HG02981 (cell line): Measurements from ENCODE around the gene CEACAM4.
"Not testable (repeated sequence)": the region's sequence is repeated elsewhere in the genome, so short reads cannot be mapped to it uniquely, and the experiment has no call there.

Source experiments
- ATAC-seq: cut with Tn5 transposase; IDR thresholded peaks from one replicate; pipeline ENCODE4 v1.9.1; 2021; ENCODE audit warnings: mild to moderate bottlenecking, moderate library complexity; ENCODE audit not compliant: unreplicated experiment

CEACAM4 gene

GRCh38 chr19:41586064-41586463 lies 40.8 kb downstream of the CEACAM4 start:
- no peak for ATAC-seq

GRCh38 chr19:41584931-41585330 lies 41.9 kb downstream of the CEACAM4 start:
- ATAC-seq = no peak

DNA sequence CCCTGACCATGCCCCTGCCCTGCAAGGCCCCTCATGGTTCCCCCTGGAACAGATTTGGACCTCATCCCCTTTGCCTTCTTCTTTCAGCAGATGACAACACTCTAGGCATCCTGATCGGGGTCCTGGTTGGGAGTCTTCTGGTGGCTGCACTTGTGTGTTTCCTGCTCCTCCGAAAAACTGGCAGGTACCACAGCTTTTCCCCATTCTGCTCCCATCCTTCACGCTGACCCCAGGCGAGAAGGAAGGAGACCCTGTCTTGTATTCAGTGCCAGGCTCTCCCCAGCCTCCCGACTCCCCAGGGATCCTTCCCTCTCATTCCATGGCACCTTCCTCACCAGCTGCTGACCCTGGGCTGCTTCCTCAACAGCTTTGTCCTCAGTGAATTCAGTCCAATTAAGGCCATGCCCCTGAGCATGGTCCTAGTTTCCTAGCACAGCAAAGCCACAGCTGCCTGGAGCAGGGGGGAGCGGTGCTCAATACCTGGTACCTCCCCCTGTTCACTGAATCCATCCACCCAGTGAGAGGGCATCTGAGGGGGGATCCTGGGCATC lies 42.5 kb downstream of the CEACAM4 start:
- no peak for ATAC-seq

DNA sequence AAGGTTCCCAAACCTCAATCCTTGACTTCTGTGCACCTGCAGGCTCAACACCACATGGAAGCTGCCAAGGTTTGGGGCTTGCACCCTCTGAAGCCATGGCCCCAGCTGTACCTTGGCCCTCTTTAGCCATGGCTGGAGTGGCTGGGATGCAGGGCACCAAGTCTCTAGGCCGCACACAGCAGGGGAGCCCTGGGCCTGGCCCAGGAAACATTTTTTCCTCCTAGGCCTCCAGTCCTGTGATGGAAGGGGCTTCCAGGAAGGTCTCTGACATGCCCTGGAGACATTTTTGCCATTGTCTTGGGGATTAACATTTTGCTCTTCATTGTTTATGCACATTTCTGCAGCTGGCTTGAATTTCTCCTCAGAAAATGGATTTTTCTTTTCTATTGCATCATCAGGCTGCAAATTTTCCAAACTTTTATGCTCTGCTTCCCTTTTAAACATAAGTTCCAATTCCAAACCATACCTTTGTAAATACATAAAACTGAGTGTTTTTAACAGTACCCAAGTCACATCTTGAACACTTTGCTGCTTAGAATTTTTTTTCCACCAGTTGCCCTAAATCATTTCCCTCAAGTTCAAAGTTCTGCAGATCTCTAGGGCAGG lies 44.2 kb downstream of the CEACAM4 start:
- ATAC-seq = not testable (repeated sequence)

GRCh38 chr19:41581068-41581467 lies 45.8 kb downstream of the CEACAM4 start:
- not testable (repeated sequence) for ATAC-seq

DNA sequence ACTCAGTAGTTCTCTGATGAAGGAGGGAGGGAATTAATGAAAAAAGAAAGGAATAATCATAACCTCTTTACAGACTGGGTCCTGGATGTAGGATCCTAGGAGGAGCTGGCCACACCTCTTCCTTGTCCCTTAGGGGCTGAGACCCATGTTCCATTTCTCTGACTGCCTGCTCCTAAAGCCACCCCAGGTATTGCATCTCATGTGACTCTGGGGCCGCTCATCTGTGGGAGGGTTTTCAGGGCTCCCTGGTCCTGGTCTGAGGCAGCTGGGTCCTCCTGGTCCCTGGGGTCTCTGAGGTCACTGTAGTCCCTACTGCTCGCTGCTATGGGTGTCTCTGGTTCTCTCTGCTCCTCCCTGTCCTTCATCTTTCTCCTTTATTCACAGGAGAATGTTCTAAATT lies 48.0 kb downstream of the CEACAM4 start:
- no peak for ATAC-seq

DNA sequence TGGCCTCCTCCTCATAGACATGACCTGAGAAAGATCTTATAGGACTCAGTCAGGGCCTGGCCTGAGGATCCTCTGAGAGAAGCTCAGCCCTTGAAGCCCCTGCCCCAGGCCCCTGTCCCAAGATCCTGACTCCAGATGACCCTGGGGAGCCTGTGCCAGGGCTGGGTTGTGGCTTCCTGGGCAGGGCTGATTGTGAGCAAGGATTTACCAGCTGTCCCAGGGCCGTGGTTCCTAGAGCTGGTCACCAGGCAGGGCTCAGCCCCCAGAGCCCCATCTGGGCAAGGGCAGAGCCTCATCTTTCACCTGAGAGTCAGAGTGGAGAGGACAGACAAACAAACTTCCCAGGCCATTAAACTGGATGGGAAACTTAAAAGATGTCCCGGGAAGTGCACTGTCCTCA lies 49.0 kb downstream of the CEACAM4 start:
- ATAC-seq = no peak

- no peak for ATAC-seq
Measured at GRCh38 chr19:41577144-41577830, 49.6 kb downstream of the CEACAM4 start.

DNA sequence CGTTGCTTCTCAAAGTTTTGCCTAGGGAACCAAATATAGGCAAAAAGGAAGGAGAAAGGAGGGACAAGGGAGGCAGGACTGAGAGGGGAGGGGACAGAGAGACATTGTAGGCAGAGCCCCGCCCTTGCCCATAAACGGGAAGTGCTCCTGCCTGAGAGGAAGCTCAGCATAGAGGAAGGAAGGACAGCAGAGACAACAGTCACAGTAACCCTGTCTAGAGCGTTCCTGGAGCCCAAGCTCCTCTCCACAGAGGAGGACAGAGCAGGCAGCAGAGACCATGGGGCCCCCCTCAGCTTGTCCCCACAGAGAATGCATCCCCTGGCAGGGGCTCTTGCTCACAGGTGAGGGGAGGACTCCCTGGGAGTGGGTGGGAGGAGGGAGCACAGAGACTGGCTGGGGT lies 50.9 kb downstream of the CEACAM4 start, which contains the start of gene CEACAM21:
TSS of gene CEACAM21 (plus strand) at position 169 of the 400 bp plus-strand sequence. CDS start at position 278, 109 bp downstream.
- ATAC-seq = no peak

- ATAC-seq = no peak
Measured at GRCh38 chr19:41570639-41571112, 56.2 kb downstream of the CEACAM4 start.

- ATAC-seq = no peak
Measured at GRCh38 chr19:41570179-41570578, 56.7 kb downstream of the CEACAM4 start.

GRCh38 chr19:41569481-41570150 lies 57.3 kb downstream of the CEACAM4 start:
- ATAC-seq = no peak
